ENCODE data around the gene PRLR. TPM values are rescaled to one million over a fixed set of nuclear protein-coding genes. Genes with fewer than 3 reads are reported as not detected.
"Not testable (repeated sequence)": the region's sequence is repeated elsewhere in the genome, so short reads cannot be mapped to it uniquely, and the experiment has no call there.

PRLR gene
- total RNA-seq, 1 experiment from 2014 or later = not detected

GRCh38 chr5:35122819-35123218 is 107.5 kb downstream of the PRLR start:
- Histone ChIP-seq H3K9me2 (replicated peaks; ENCODE audit: insufficient read depth, low read length) (no peaks in the 10 kb centered on the region), H3K27ac (ENCODE audit: low read length) (no peak overlapping the region), H3K4me1 (ENCODE audit: low read length) (no peaks in the 10 kb centered on the region), H4K20me1 (ENCODE audit: insufficient read depth, low read depth, low read length) (no peaks in the 10 kb centered on the region), H3K4me2 (ENCODE audit: low read depth, low read length, poor library complexity, severe bottlenecking) (no peak overlapping the region), H3K27me3 (ENCODE audit: low read length) (0 out of 2 replicates have a peak, but pooled peaks cover 3% of the 10 kb centered on the region), H2AFZ (ENCODE audit: low read length) (no peak overlapping the region), H3K9me3 (ENCODE audit: low read length) (no peaks in the 10 kb centered on the region), H3K79me2 (ENCODE audit: low read length) (no peaks in the 10 kb centered on the region), H3K36me3 (ENCODE audit: insufficient read depth, low read length) (no peaks in the 10 kb centered on the region), H3K9ac (ENCODE audit: low read length) (no peak overlapping the region), H3K4me3 (ENCODE audit: low read length) (no peak overlapping the region)
- DNase-seq = no peak

DNA sequence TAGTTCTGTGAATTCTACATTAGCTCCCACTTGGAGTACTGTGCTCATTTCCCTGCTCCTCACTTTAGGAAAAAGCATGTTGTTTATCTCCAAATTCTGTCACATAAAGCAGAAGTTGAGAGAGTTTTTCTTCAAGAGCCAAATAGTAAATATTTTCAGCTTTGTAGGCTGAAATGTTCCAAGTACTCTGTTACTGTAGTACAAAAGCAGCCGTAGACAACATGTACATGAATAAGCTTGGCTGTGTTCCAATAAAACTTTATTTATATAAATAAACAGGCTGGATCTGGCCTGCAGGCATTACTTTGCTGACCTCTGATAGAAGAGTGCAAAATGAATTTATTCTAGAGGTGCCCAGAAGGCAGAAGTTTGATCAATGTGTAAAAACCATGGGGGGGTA is 109.6 kb downstream of the PRLR start:
- H3K27me3 ChIP-seq (ENCODE audit: low read length) = 0 out of 2 replicates have a peak, but pooled peaks cover 3% of the 10 kb centered on the region

DNA sequence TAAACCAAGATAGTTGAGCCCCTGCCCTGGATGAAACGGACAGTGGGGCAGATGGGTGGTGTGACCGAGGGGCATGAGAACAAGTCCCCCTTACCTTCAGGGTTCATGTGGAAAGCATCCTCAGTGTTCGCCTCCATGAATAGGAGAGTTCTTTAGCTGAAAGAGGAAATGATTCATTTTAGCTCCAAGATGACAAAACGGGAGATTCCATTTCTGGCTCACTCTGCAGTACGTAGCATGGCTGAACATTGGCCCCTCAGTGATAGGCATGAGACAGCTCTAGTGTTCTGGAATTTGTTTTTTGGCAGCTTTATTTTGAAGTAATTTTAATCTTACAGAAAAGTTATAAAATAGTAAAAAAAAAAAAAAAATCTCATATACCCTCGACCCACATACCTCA is 112.3 kb downstream of the PRLR start:
- Histone ChIP-seq H3K4me2 (ENCODE audit: low read depth, low read length, poor library complexity, severe bottlenecking) (no peak overlapping the region), H3K79me2 (ENCODE audit: low read length) (no peaks in the 10 kb centered on the region), H4K20me1 (ENCODE audit: insufficient read depth, low read depth, low read length) (no peaks in the 10 kb centered on the region), H3K9ac (ENCODE audit: low read length) (no peak overlapping the region), H3K27me3 (ENCODE audit: low read length) (0 out of 2 replicates have a peak, but pooled peaks cover 3% of the 10 kb centered on the region), H3K9me3 (ENCODE audit: low read length) (no peaks in the 10 kb centered on the region), H2AFZ (ENCODE audit: low read length) (no peak overlapping the region), H3K27ac (ENCODE audit: low read length) (no peak overlapping the region), H3K9me2 (replicated peaks; ENCODE audit: insufficient read depth, low read length) (no peaks in the 10 kb centered on the region), H3K36me3 (ENCODE audit: insufficient read depth, low read length) (no peaks in the 10 kb centered on the region), H3K4me1 (ENCODE audit: low read length) (no peaks in the 10 kb centered on the region), H3K4me3 (ENCODE audit: low read length) (no peak overlapping the region)
- no peak for DNase-seq

More for the DNA sequence above, 109.6 kb downstream of the PRLR start:
- H3K4me1 ChIP-seq (ENCODE audit: low read length) = no peaks in the 10 kb centered on the region
- no peaks in the 10 kb centered on the region for H3K9me3 ChIP-seq (ENCODE audit: low read length)
- no peaks in the 10 kb centered on the region for H3K9me2 ChIP-seq (replicated peaks; ENCODE audit: insufficient read depth, low read length)
- no peak overlapping the region for H3K27ac ChIP-seq (ENCODE audit: low read length)
- no peak overlapping the region for H2AFZ ChIP-seq (ENCODE audit: low read length)
- no peaks in the 10 kb centered on the region for H4K20me1 ChIP-seq (ENCODE audit: insufficient read depth, low read depth, low read length)
- H3K36me3 ChIP-seq (ENCODE audit: insufficient read depth, low read length) = no peaks in the 10 kb centered on the region
- H3K9ac ChIP-seq (ENCODE audit: low read length) = no peak overlapping the region
- no peaks in the 10 kb centered on the region for H3K79me2 ChIP-seq (ENCODE audit: low read length)
- H3K4me3 ChIP-seq (ENCODE audit: low read length) = no peak overlapping the region
- no peak for DNase-seq
- H3K4me2 ChIP-seq (ENCODE audit: low read depth, low read length, poor library complexity, severe bottlenecking) = no peak overlapping the region

DNA sequence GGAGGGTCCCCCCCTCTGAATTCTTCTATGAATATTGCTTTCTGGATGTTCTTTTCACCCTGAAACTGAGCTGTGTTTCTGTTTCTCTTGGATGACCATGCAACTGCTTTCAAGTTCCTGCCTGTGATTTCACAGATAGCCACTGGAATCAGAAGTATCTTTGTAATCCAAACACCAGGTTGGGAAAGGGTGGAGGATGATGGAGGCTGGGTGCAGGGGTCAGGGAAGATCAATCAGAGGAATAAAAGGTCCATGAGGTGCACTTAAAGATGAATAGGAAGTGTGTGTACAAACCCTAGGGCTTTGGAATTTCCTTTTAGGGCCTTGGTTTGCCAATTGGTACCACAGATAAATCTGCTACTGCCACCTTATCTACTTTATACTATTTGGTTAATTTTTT is 114.4 kb downstream of the PRLR start:
- DNase-seq = no peak

DNA sequence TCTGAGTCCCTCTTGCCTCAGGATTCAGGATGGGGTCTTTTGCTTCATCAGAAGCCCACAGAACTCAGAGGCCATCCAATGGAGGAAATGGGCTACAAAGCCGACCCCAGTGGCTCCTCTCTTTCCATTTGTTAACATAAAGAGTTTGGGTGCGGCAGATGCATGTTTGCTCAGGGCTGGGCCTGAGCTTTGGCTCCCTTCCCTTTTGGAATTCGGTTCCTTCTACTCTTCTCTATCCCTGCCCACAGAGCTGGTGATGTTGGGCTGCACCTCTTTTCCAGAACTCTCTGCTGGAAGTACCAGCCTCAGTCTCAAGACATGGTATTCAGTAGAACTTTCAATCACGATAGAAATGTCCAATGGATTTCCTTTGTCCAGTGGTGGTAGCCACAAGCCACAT is 115.6 kb downstream of the PRLR start:
- Histone ChIP-seq H3K4me3 (ENCODE audit: low read length) (no peak overlapping the region), H3K27ac (ENCODE audit: low read length) (no peak overlapping the region), H3K9me2 (replicated peaks; ENCODE audit: insufficient read depth, low read length) (no peaks in the 10 kb centered on the region; the same call in 1 of the 2 replicates), H3K9ac (ENCODE audit: low read length) (no peak overlapping the region), H2AFZ (ENCODE audit: low read length) (no peak overlapping the region), H3K9me3 (ENCODE audit: low read length) (no peaks in the 10 kb centered on the region), H3K4me1 (ENCODE audit: low read length) (no peaks in the 10 kb centered on the region), H3K79me2 (ENCODE audit: low read length) (no peaks in the 10 kb centered on the region), H4K20me1 (ENCODE audit: insufficient read depth, low read depth, low read length) (no peaks in the 10 kb centered on the region), H3K27me3 (ENCODE audit: low read length) (no peaks in the 10 kb centered on the region), H3K4me2 (ENCODE audit: low read depth, low read length, poor library complexity, severe bottlenecking) (no peak overlapping the region), H3K36me3 (ENCODE audit: insufficient read depth, low read length) (no peaks in the 10 kb centered on the region)
- DNase-seq = no peak

More for the DNA sequence above, 114.4 kb downstream of the PRLR start:
- Histone ChIP-seq H3K36me3 (ENCODE audit: insufficient read depth, low read length) (no peaks in the 10 kb centered on the region), H3K9ac (ENCODE audit: low read length) (no peak overlapping the region), H3K27me3 (ENCODE audit: low read length) (no peaks in the 10 kb centered on the region), H2AFZ (ENCODE audit: low read length) (no peak overlapping the region), H3K79me2 (ENCODE audit: low read length) (no peaks in the 10 kb centered on the region), H3K9me2 (replicated peaks; ENCODE audit: insufficient read depth, low read length) (no peaks in the 10 kb centered on the region; the same call in 1 of the 2 replicates), H3K9me3 (ENCODE audit: low read length) (no peaks in the 10 kb centered on the region), H4K20me1 (ENCODE audit: insufficient read depth, low read depth, low read length) (no peaks in the 10 kb centered on the region), H3K4me3 (ENCODE audit: low read length) (no peak overlapping the region), H3K27ac (ENCODE audit: low read length) (no peak overlapping the region), H3K4me2 (ENCODE audit: low read depth, low read length, poor library complexity, severe bottlenecking) (no peak overlapping the region), H3K4me1 (ENCODE audit: low read length) (no peaks in the 10 kb centered on the region)

GRCh38 chr5:35112300-35112699 is 118.0 kb downstream of the PRLR start:
- Histone ChIP-seq H3K4me3 (ENCODE audit: low read length) (no peak overlapping the region), H3K27me3 (ENCODE audit: low read length) (no peaks in the 10 kb centered on the region), H3K9me3 (ENCODE audit: low read length) (no peaks in the 10 kb centered on the region), H2AFZ (ENCODE audit: low read length) (no peak overlapping the region), H4K20me1 (ENCODE audit: insufficient read depth, low read depth, low read length) (no peaks in the 10 kb centered on the region), H3K9me2 (replicated peaks; ENCODE audit: insufficient read depth, low read length) (no peaks in the 10 kb centered on the region; the same call in 1 of the 2 replicates), H3K27ac (ENCODE audit: low read length) (no peak overlapping the region), H3K4me2 (ENCODE audit: low read depth, low read length, poor library complexity, severe bottlenecking) (no peak overlapping the region), H3K36me3 (ENCODE audit: insufficient read depth, low read length) (no peaks in the 10 kb centered on the region), H3K79me2 (ENCODE audit: low read length) (no peaks in the 10 kb centered on the region), H3K4me1 (ENCODE audit: low read length) (no peaks in the 10 kb centered on the region), H3K9ac (ENCODE audit: low read length) (no peak overlapping the region)
- no peak for DNase-seq

DNA sequence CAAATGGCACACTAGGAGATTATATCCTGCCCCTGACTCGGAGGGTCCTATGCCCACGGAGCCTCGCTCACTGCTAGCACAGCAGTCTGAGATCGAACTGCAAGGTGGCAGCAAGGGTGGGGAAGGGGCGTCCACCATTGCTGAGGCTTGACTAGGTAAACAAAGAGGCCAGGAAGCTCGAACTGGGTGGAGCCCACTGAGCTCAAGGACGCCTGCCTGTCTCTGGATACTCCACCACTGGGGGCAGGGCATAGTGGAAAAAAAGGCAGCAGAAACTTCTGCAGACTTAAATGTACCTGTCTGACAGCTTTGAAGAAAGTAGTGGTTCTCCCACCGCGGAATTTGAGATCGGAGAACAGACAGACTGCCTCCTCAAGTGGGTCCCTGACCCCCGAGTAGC is 125.7 kb downstream of the PRLR start:
- not testable (repeated sequence) for H2AFZ ChIP-seq (ENCODE audit: low read length); H3K9me3 ChIP-seq (ENCODE audit: low read length); H3K9ac ChIP-seq (ENCODE audit: low read length); H3K4me1 ChIP-seq (ENCODE audit: low read length); H3K27ac ChIP-seq (ENCODE audit: low read length); H3K27me3 ChIP-seq (ENCODE audit: low read length); DNase-seq; H3K79me2 ChIP-seq (ENCODE audit: low read length); H3K36me3 ChIP-seq (ENCODE audit: insufficient read depth, low read length); H3K4me3 ChIP-seq (ENCODE audit: low read length); H4K20me1 ChIP-seq (ENCODE audit: insufficient read depth, low read depth, low read length); H3K4me2 ChIP-seq (ENCODE audit: low read depth, low read length, poor library complexity, severe bottlenecking); H3K9me2 ChIP-seq (replicated peaks; ENCODE audit: insufficient read depth, low read length)

GRCh38 chr5:35103637-35104299 is 126.5 kb downstream of the PRLR start:
- H3K27me3 ChIP-seq (ENCODE audit: low read length) = no peaks in the 10 kb centered on the region
- no peak overlapping the region for H3K4me2 ChIP-seq (ENCODE audit: low read depth, low read length, poor library complexity, severe bottlenecking)
- no peaks in the 10 kb centered on the region for H3K9me2 ChIP-seq (replicated peaks; ENCODE audit: insufficient read depth, low read length)
- H3K79me2 ChIP-seq (ENCODE audit: low read length) = no peaks in the 10 kb centered on the region
- H4K20me1 ChIP-seq (ENCODE audit: insufficient read depth, low read depth, low read length) = no peaks in the 10 kb centered on the region
- no peaks in the 10 kb centered on the region for H3K4me1 ChIP-seq (ENCODE audit: low read length)
- no peak overlapping the region for H3K9ac ChIP-seq (ENCODE audit: low read length)
- no peaks in the 10 kb centered on the region for H3K9me3 ChIP-seq (ENCODE audit: low read length)
- DNase-seq = no peak
- no peak overlapping the region for H2AFZ ChIP-seq (ENCODE audit: low read length)
- no peak overlapping the region for H3K4me3 ChIP-seq (ENCODE audit: low read length)
- no peaks in the 10 kb centered on the region for H3K36me3 ChIP-seq (ENCODE audit: insufficient read depth, low read length)
- H3K27ac ChIP-seq (ENCODE audit: low read length) = no peak overlapping the region

All from Karpas-422 (cell line).